Body of pancreas (tissue), 4 donors: ENCODE results near the gene NQO2.
A peak's percentile ranks its signal among the peaks of the same experiment; 100 is the strongest.

ENCODE experiments used
- POLR2A ChIP-seq, 3 donors: fragments of 450-650 bp; IDR thresholded peaks; one replicate each; pipeline ENCODE4 v1.6.1; 2016; ENCODE audit warnings: antibody characterized with exemption in 3 of 3, mild to moderate bottlenecking in 2 of 3
- TF ChIP-seq, protein P1 (sequence below), 7 experiments: fragments of 450-650 bp in 4 of 7; fragments of 200-600 bp in 3 of 7; sonication (generic) in 3 of 7; IDR thresholded peaks; one replicate each; pipeline ENCODE4 v1.5.1; 2016 to 2019; ENCODE audit warnings: antibody characterized with exemption in 7 of 7

DNA sequence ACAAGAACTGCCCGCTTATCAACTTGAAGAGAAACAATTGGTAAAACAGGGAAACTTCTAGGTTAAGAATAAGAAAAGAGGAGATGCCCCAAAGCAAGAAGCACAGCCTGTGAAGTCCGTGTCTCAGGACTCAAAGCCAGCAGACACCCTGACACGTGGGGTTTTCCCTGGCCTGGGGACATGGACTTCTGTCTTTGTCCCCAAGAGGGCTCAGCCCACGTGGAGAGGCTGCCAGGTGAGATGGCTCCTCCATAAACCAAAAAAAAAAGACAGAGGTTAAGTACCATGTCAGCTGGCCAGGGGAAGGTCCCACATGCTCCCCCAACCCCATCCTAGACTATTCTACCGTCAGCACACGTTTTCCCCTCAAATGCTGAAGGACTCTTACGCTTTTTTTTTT, 38.2 kb upstream of the NQO2 start:
- TF ChIP-seq POLR2A (IDR thresholded peaks at IDR 0.05) = no peak
- TF ChIP-seq, protein P1, sequence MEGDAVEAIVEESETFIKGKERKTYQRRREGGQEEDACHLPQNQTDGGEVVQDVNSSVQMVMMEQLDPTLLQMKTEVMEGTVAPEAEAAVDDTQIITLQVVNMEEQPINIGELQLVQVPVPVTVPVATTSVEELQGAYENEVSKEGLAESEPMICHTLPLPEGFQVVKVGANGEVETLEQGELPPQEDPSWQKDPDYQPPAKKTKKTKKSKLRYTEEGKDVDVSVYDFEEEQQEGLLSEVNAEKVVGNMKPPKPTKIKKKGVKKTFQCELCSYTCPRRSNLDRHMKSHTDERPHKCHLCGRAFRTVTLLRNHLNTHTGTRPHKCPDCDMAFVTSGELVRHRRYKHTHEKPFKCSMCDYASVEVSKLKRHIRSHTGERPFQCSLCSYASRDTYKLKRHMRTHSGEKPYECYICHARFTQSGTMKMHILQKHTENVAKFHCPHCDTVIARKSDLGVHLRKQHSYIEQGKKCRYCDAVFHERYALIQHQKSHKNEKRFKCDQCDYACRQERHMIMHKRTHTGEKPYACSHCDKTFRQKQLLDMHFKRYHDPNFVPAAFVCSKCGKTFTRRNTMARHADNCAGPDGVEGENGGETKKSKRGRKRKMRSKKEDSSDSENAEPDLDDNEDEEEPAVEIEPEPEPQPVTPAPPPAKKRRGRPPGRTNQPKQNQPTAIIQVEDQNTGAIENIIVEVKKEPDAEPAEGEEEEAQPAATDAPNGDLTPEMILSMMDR (IDR thresholded peaks at IDR 0.05) = peak in 3 of 7 experiments; percentile 7 to 18 (median 7)
